Astrocyte (in vitro differentiated cells and primary cell): ENCODE data around the gene HOXA5. TPM values are rescaled to one million over a fixed set of nuclear protein-coding genes. Genes with fewer than 3 reads are reported as not detected.
A peak's percentile ranks its signal among the peaks of the same experiment; 100 is the strongest.

Experiments
- DNase-seq: peaks from one replicate; pipeline ENCODE4 v3.0.0-alpha.2; 2010; ENCODE audit warnings: low read depth
- FAIRE-seq: peaks from 2 replicates; lab custom pipeline; 2011; peaks lifted over from hg19 to GRCh38; lab: Jason Lieb, UNC
- H2AFZ ChIP-seq: 2 replicates; pipeline ENCODE4 v1.6.0; 2012; ENCODE audit warnings: low read depth, low read length, inconsistent platforms
- H3K27ac ChIP-seq: 2 replicates; pipeline ENCODE4 v1.5.1; 2011; ENCODE audit warnings: low read depth, low read length, inconsistent platforms
- H3K27me3 ChIP-seq: 2 replicates; pipeline ENCODE4 v1.6.0; 2011; ENCODE audit warnings: low read length, inconsistent platforms; ENCODE audit not compliant: insufficient read depth
- H3K36me3 ChIP-seq: 2 replicates; pipeline ENCODE4 v1.5.1; 2011; ENCODE audit warnings: low read length, inconsistent platforms; ENCODE audit not compliant: insufficient read depth
- H3K4me1 ChIP-seq: 2 replicates; pipeline ENCODE4 v1.5.1; 2011; ENCODE audit warnings: low read length, inconsistent platforms; ENCODE audit not compliant: insufficient read depth
- H3K4me2 ChIP-seq: 2 replicates; pipeline ENCODE4 v1.6.0; 2012; ENCODE audit warnings: low read length, inconsistent platforms
- H3K4me3 ChIP-seq: 2 replicates; pipeline ENCODE4 v1.5.1; 2011; ENCODE audit warnings: low read depth, mild to moderate bottlenecking, low read length, inconsistent platforms; ENCODE audit not compliant: insufficient read depth
- H3K79me2 ChIP-seq: 2 replicates; pipeline ENCODE4 v1.6.0; 2012; ENCODE audit warnings: mild to moderate bottlenecking, low read length, inconsistent platforms; ENCODE audit not compliant: insufficient read depth
- H3K9ac ChIP-seq: 2 replicates; pipeline ENCODE4 v1.6.0; 2012; ENCODE audit warnings: mild to moderate bottlenecking, low read length, inconsistent platforms
- H3K9me3 ChIP-seq: 2 replicates; pipeline ENCODE4 v1.5.1; 2012; ENCODE audit warnings: low read depth, mild to moderate bottlenecking, low read length, inconsistent platforms; ENCODE audit not compliant: insufficient read depth
- H4K20me1 ChIP-seq: 2 replicates; pipeline ENCODE4 v1.6.0; 2012; ENCODE audit warnings: low read length, inconsistent platforms; ENCODE audit not compliant: insufficient read depth
- H3K27ac Mint-ChIP-seq: one replicate; pipeline ENCODE4 v1.8.0; 2021; ENCODE audit warnings: mild to moderate bottlenecking, mixed read lengths; ENCODE audit not compliant: unreplicated experiment
- H3K27me3 Mint-ChIP-seq: one replicate; pipeline ENCODE4 v1.8.0; 2021; ENCODE audit warnings: low read depth, mixed read lengths; ENCODE audit not compliant: unreplicated experiment
- H3K36me3 Mint-ChIP-seq: one replicate; pipeline ENCODE4 v1.8.0; 2021; ENCODE audit warnings: low read depth, mixed read lengths; ENCODE audit not compliant: unreplicated experiment
- H3K4me1 Mint-ChIP-seq: one replicate; pipeline ENCODE4 v1.8.0; 2021; ENCODE audit warnings: low read depth, mixed read lengths; ENCODE audit not compliant: unreplicated experiment
- H3K4me3 Mint-ChIP-seq: one replicate; pipeline ENCODE4 v1.8.0; 2021; ENCODE audit warnings: mild to moderate bottlenecking, moderate library complexity, mixed read lengths; ENCODE audit not compliant: unreplicated experiment
- H3K9me3 Mint-ChIP-seq: one replicate; pipeline ENCODE4 v1.8.0; 2021; ENCODE audit warnings: mild to moderate bottlenecking, mixed read lengths; ENCODE audit not compliant: unreplicated experiment
- CTCF ChIP-seq: IDR thresholded peaks from 2 replicates; pipeline ENCODE4 v1.5.1; 2011; ENCODE audit warnings: low read depth, mild to moderate bottlenecking, inconsistent platforms, low read length, moderate library complexity; ENCODE audit not compliant: insufficient read depth
- EZH2 ChIP-seq: IDR thresholded peaks from 2 replicates; pipeline ENCODE4 v1.6.1; 2012; ENCODE audit warnings: mild to moderate bottlenecking, low read length, inconsistent platforms; ENCODE audit not compliant: insufficient read depth
- total RNA-seq: library from RNA; stranded (reverse); gene quantifications from 2 replicates; pipeline ENCODE4 v1.2.1, GENCODE V29; 2021

HOXA5 gene
- total RNA-seq, 1 donor from 2014 or later, result not detected

- Histone ChIP-seq H3K4me2 (no peak overlapping the region), H3K27me3 (peaks cover 98% of the 10 kb centered on the region), H3K9ac (no peak overlapping the region), H3K9me3 (peaks cover 6% of the 10 kb centered on the region), H3K36me3 (no peaks in the 10 kb centered on the region), H3K4me3 (no peak overlapping the region), H2AFZ (no peak overlapping the region), H4K20me1 (peaks cover 20% of the 10 kb centered on the region), H3K79me2 (no peaks in the 10 kb centered on the region), H3K27ac (no peak overlapping the region), H3K4me1 (peaks cover 6% of the 10 kb centered on the region)
- H3K4me3 Mint-ChIP-seq, result no peak overlapping the region
- H3K4me1 Mint-ChIP-seq, result no peaks in the 10 kb centered on the region
- H3K27ac Mint-ChIP-seq, result no peak overlapping the region
- H3K27me3 Mint-ChIP-seq, result peaks cover 91% of the 10 kb centered on the region
- no peak for DNase-seq
- peaks cover 2% of the 10 kb centered on the region for H3K36me3 Mint-ChIP-seq
- H3K9me3 Mint-ChIP-seq, result peaks cover 24% of the 10 kb centered on the region
- FAIRE-seq, result no peak
- no peak for TF ChIP-seq EZH2
- TF ChIP-seq CTCF, result no peak
These were observed 43.4 kb upstream of the HOXA5 start for GRCh38 chr7:27186668-27187474.

GRCh38 chr7:27185854-27186667 is 42.6 kb upstream of the HOXA5 start:
- no peaks in the 10 kb centered on the region for H3K36me3 ChIP-seq
- H2AFZ ChIP-seq, result no peak overlapping the region
- H3K4me2 ChIP-seq, result no peak overlapping the region
- H3K27ac ChIP-seq, result no peak overlapping the region
- Mint-ChIP-seq H3K9me3 (peaks cover 26% of the 10 kb centered on the region), H3K4me3 (no peak overlapping the region), H3K27me3 (peaks cover 91% of the 10 kb centered on the region), H3K4me1 (no peaks in the 10 kb centered on the region), H3K36me3 (peaks cover 2% of the 10 kb centered on the region), H3K27ac (peak overlapping the region; percentile 12)
- DNase-seq (no peak), FAIRE-seq (no peak)
- peaks cover 20% of the 10 kb centered on the region for H4K20me1 ChIP-seq
- peaks cover 97% of the 10 kb centered on the region for H3K27me3 ChIP-seq
- H3K9me3 ChIP-seq, result peaks cover 6% of the 10 kb centered on the region
- H3K9ac ChIP-seq, result no peak overlapping the region
- H3K4me3 ChIP-seq, result no peak overlapping the region
- H3K4me1 ChIP-seq, result peaks cover 6% of the 10 kb centered on the region
- no peaks in the 10 kb centered on the region for H3K79me2 ChIP-seq
- TF ChIP-seq EZH2 (peak; percentile 83), CTCF (no peak)
